GM18502 (cell line): ENCODE data around the gene NTNG1.

Experiments used
- ATAC-seq: cut with Tn5 transposase; IDR thresholded peaks from one replicate; pipeline ENCODE4 v1.9.1; 2021; ENCODE audit warnings: mild to moderate bottlenecking; ENCODE audit not compliant: unreplicated experiment, poor library complexity

Gene NTNG1

DNA sequence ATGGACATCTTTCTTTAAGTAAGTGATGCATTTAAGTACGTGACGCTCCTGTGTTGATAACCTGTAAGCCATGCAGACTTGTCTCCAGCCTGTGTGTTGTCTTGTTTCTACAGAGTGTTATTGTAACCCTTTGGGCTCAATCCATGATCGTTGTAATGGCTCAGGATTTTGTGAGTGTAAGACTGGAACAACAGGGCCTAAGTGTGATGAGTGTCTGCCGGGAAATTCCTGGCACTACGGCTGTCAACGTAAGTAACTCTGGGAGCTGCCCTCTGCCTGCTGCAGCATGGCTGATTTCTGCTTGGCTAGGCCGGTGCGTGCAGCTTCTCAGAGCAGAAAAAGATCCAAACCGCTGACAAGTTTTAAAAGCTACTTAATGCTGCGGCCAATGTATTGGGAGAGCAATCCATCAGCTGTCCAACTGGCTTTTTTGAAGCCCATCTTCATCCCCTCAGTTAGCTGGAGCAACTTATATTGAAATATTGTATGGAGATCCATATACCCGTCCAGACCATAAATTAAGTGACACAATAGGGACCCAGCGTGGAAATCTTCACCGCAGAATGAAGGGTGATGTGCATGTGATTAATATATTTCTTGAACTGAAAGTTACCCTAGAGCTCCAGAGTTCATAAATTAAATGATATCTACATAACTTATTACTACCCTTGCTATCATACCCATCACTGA, 295.9 kb downstream of the NTNG1 start:
- ATAC-seq: no peak

DNA sequence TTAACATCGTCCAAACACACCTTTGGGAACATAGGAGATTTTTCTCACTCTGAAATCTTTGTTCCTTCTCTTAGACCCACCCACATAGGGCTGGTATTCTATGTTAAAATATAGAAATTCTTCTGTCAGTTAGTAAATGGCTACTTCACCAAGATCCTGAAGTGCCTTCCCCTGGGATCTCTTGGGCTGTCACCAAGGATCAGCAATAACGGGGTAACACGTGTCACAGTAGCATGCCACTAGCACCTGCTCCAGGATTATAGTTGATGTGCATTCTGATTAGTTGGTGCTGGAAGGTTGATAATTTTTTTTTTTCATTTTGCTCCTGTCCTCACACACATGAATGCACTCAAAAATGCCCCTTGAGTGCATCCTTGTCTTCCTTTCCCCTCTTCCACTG, 298.7 kb downstream of the NTNG1 start:
- no peak for ATAC-seq

DNA sequence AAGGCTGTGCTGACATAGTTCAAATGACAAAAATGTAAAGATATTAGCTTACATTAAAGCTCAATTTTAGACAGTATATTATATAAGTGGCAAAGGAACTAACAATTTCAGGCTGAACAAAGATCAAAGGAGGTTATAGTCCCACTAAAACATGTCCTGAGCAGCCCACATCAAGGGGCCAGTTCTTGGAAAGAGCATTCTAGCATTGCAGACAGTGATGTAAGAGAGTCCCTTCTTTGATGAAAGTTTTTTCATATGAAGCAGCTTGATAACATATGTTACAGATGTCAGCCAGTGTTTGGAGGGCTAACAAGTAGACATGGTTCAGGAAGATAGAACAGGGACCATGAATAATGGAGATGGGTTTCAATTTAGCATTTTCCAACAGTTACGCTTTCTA, 301.7 kb downstream of the NTNG1 start:
- ATAC-seq: no peak

DNA sequence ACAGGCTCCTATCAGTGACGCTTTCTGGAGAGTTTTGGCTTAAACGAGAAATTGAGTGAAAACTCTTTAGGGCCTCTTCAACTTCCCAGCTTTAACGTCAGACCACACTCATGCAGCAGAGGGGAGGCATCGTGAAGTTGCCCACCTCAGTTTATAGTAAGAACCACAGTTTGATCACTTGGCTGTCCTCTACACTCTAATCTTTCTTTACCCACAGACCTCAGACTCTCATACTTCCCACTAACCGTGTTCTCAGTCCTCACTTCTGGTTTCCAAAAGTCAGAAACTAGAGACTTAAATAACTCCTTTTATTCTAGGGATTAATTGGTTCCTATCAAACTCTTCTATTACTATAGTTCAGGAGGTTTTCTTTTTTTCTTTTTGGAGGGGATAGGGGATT, 302.2 kb downstream of the NTNG1 start:
- peak; percentile 44 for ATAC-seq

DNA sequence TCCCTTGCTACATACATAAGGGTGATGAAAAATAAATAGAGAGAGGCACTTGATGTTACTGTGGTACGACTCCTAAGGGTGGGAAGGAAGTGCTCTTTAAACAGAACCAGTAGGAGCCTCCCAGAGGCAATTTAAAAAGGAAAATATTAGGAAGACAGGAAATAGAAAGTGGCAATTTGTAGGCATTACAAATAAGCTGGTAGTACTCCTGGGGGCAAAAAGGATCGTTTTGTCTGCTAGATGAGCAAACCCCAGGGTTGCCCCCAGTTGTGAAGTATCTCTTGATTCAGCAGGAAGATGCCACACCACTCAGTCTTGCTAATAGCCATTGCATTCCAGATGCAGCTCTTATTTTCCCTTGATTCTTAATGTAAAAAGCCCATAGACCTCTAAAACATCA, 303.0 kb downstream of the NTNG1 start:
- ATAC-seq: no peak

DNA sequence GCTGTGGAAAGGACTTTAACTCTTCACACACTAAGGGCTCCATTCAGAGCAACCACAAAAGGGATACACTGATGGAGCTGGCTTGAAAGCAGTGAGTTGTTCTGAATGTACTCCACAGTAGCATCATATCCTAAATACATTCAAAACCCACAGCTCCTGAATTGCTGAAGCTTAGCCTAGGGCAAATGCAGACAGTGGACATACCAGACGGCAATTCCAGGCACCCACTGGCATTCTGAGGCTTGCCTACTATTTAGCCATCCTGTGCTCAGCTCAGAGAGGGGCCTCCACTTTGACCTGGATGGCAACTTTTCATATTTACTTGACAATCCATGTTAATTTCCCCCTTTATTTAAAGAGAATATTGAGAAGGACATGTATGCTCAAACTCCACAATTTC, 303.5 kb downstream of the NTNG1 start:
- no peak for ATAC-seq

DNA sequence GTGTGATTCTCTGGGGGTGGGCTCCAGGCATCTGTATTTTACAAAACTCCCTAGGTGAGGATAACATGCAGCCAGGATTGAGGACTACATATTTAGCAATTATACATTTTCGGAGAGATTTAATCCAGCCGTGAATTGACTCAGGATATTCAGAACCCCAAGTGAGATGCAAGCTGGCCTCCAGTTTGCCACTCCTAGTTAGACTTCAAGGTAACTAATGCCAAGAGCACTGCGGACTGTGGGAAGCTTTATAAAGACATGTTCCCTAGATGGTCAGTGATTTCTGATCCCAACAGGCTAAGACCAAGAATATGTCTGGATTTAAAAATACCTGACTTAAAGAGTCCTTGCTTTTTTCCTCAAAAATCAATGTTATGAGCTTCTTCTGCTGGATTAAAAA, 308.5 kb downstream of the NTNG1 start:
- ATAC-seq: no peak

DNA sequence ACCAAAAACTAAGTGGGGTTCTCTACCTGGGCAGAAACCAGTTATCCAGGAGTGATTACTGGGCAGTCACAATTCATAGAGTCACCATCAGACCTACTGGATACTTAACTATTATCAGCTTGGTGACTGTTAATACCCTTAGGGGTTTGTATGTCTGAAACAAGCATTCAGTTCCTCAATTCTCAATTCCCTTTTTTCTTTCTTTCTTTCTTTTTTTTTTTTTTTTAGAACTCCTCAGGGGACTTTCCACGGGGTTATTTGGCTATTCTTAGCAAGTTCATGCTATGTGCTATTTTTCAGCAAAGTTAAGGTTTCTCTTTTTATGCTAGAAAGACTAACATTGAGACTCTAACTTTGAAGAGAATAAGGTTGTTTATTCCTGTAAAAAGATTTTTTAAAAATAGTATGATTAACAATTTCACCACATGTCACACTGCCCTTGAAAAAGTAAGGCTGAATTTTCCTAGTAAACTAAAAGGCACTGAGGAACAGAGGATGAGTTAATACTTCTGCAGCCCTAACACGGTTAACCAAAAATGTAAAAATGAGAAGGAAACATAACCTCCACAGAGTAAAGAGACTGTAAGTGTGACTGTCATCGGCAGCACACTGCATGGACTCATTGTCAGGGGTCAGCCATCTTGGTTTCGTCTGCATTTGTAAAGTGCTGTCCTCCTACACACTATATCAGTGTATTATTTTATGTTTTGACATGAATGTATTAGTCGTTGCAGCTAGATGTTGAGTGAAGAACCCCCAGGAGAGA, 310.2 kb downstream of the NTNG1 start:
- ATAC-seq: peak; percentile 77

DNA sequence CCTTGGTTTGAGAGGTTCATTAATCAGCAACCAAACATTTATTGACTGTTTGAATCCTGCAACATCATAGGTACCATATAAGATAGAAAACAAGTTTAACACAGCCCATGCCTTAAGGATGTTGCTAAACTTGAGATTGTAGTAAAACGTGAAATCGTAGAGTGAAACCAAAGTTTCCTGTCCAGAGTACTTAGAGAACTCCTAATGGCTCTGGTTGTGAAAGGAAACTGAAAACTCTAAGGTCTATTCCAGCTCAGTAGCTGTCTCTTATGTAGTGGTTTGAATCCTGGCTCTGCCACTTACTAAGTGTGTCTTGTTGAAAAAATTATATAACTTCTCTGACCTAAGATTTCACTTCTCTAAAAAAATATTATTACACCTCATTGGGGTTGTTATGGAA, 310.9 kb downstream of the NTNG1 start:
- ATAC-seq: peak; percentile 57

DNA sequence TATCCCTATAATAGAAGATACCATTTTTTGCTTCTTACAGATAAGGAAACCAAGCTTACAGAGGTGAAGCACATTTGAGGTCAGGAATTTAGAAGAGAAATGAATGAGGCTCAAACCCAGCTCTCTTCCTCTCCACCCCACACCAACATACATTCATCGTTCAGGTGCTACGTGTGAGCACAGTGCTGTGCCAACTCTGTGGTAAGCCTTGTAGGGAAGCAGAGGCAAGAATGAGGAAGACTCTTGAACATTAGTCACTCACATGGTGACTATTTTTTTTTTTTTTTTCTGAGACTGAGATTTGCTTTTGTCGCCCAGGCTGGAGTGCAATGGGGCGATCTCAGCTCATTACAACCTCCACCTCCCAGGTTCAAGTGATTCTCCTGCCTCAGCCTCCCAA, 314.0 kb downstream of the NTNG1 start:
- no peak for ATAC-seq

DNA sequence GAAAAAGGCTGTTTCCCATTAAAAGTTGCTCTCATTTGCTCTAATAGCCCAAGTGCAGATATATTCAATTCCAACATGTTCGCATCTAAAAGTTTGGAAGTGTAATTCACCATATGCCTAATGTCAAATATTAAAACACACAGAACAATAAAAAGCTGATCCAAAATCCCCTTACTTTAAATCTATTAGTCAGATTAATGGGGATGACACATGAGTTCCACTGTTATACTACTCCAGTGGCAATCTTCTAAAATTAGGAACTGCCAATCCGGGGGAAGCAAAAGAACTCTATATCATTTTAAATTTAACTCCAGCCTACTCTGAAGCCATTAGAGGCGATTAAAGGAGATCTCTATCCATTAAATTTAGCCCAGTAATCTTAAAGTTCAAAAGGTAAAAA, 317.1 kb downstream of the NTNG1 start:
- no peak for ATAC-seq

DNA sequence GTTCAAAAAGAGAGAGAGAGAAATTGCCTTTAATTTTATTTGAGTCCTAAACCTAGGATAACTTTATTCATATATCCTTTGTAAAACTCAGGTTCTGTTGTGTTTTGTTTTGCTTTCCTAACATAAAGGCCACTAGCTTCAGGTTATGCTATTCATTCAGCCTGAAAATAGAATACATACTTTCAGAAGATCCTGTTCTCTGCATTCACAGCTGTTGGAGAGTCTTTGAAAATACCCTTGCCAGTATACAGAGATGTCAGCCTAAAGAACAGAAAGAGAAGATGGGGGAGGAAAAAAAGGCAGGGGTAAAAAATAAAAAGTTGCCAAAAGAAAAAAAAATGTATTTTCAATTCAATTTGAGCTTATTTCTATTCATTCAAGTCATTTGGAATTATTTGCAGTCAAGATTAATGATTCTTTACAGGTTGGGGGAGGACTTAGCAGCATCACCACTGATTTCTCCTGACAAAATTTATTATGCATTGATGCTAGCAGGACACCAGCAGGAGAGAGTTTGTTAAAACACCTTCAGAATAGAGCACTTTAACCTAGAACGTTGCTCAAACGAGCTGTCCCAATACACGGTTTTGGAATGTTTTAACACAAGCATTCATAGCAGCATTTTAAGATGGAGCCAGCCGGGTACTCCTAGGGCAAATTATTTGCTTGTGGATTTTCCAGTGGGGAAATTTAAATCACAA, 318.5 kb downstream of the NTNG1 start:
- ATAC-seq: peak; percentile 78

DNA sequence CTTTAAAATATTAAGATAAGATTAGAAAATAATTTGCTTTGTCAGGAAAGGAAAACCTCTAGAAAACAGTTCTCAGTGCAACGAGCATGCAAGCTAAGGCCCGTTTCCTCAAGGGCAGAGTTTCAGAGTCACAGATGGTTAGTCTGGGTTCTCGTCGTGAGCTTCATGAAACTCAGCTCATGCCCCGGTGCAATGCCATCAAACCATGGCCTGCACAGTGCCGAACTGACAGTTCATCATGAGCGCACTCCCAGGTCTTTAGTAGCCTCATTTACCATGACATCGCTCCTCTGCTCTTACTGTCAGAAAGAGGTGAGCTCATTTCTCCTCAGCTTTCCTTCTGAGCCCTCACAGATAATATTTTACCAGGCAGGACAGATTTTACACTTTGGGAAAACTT, 319.2 kb downstream of the NTNG1 start:
- peak; percentile 73 for ATAC-seq

DNA sequence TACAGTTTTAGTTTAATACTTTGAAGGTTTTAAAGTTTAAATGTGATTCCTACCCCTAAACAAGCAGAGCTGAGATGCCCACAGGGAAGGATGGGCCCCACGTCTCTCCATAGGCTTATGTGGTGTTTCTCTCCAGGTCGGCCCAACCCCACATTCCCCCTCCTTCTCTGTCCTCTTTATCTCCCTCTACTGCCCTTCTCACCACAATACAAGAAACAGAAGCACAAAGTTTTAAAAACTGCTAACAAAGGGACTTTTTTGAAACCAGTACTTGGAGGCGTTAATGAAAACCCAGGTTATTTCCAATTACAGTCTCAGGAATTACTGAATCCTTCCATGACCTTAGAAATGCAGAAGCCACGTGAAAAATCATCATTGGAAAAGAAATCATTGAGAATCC, 324.0 kb downstream of the NTNG1 start:
- ATAC-seq: peak; percentile 41

DNA sequence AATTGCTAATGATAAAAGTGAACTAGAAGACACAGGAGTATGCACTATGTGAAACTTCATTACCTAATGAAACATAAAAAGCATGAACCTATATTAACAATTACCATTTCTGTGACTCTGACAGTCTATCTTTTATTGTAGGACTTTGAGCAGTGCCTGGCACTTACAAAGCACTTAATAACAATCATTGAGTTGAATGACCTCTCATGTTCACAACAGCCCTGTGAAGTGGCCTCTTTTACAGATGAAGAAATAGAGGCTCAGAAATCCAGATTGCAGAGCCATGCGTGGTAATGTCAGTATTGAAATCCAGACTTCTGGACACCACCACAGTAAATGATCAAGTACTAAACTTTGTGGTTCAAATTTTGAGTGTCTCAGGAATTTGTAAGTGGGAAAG, 326.4 kb downstream of the NTNG1 start:
- ATAC-seq: no peak

DNA sequence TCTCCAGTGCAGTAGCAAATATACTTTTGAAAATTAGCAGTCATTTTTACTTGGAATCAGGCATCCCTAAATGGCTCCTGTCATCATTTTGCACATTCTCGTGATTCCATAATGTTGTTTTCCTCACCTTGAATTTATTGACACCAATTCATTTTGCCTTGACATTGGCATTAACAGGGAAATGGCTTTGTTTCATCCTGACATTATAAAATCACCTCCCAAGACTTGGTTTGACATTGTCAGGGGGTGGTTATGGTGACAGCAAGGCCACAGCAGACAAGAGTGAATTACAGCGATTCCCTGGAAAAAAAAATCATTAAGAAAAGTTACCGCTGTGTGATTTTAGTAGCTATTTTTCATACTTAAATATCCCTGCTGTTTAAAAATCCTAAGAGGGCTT, 327.0 kb downstream of the NTNG1 start:
- no peak for ATAC-seq

DNA sequence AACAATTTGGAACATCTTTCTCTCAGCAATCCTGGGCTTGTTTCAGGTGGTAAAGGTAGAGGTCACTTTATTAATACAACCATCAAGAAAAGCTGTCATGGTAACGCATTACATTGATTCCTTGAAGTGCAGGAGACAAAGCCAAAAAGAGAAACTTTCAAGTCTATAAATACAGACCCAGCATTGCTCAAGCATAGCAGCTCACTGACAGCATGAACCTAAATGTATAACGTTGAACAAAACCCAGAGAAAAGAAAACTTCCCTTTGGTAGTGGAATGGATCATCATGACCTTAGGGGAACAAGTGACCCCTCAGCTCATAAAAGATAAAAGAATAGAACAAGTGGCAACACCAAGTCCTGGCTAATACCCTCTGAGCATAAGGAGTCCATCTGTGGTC, 332.2 kb downstream of the NTNG1 start:
- ATAC-seq: no peak

DNA sequence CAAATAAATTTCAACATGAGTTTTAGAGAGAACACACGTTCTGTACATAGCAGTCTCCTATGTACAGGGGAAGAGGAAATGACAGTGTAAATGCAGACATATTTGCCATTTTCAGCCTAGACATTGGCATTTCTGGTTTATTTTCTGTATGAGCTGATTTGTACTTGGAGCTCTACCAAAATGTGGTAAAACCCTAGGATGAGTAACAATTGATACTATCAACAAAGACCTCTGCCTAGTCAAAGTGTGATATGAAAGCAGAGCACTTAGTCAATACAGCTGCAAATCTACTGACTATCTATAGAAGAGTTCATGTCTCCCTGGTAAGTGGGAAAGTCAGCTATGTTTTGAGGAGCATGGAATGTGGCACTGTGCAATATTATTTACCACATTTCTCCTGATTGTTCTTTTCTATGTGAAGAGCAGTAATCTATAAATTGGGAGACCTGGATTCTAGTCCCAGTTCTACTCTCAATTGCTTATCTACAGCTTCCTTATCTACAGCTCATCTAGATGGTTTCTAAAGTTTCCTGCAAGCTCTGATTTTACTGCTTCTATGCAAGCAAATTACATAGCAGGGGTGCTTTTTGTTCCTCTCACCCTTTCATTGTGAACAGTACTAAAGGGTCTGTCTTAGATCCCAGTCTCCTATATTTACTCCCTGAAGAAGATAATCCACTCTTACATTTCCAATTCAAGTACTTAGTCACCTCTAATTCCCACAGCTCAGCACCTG, 334.2 kb downstream of the NTNG1 start:
- ATAC-seq: peak; percentile 94

DNA sequence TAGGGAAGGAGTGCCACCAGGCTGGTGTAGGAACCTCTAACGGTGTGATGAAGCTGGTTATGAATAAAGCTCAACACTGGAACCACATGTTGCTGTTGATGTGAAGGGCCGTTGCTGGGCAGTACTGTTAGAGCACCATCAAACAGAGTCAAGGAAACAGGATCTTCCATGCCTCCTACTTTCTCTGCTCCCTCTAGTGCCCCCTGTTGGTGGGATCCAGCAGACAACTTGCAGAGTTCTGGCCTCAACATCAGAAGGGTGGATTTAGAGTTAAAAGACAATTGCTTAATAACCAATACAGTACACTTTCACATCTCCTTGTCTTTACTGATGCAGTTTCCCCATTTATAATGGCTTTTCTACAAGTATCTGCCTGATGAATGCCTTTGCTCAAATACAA, 336.4 kb downstream of the NTNG1 start:
- ATAC-seq: no peak

DNA sequence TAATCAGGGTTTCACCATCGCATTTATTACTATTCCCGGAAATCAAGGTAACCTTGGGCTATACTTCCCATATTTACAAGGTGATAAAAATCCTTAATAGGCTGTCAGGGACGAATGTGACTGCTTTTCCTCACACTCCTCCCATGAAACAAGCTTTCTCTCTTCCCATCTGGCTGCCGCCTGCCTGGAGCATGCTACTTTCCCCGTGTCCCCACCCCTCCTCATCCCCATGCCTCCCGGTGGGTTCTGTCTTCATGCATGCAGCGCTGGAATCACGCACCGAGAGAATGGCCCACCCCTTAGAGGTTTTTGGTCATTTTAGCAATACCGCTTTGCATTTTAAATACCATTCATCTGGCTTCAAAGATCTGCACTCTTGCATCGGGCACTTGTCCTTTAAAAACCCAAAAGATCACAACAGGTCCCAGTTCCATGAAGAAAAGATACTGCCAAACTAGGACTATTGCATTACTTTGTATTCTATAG, 339.1 kb downstream of the NTNG1 start:
- ATAC-seq: no peak
